Kidney epithelial cell (primary cell): Measurements from ENCODE around the gene OBSCN. TPM values are rescaled to one million over a fixed set of nuclear protein-coding genes. Genes with fewer than 3 reads are reported as not detected.

ENCODE experiments used
- DNase-seq: peaks from one replicate; pipeline ENCODE4 v3.0.0-alpha.2; 2010; ENCODE audit warnings: low read depth
- H3K27me3 ChIP-seq: 2 replicates; pipeline ENCODE4 v1.6.0; 2011; ENCODE audit warnings: low read length; ENCODE audit not compliant: control insufficient read depth, insufficient read depth
- H3K36me3 ChIP-seq: 2 replicates; pipeline ENCODE4 v1.5.1; 2011; ENCODE audit warnings: low read length; ENCODE audit not compliant: control insufficient read depth, insufficient read depth
- H3K4me3 ChIP-seq: 2 replicates; pipeline ENCODE4 v1.5.1; 2011; ENCODE audit warnings: low read depth, mild to moderate bottlenecking, control low read depth, low read length
- CTCF ChIP-seq: IDR thresholded peaks from 2 replicates; pipeline ENCODE4 v1.5.1; 2011; ENCODE audit warnings: mild to moderate bottlenecking, moderate library complexity, low read length, control low read depth, inconsistent platforms; ENCODE audit not compliant: insufficient read depth, poor library complexity, severe bottlenecking
- total RNA-seq: library from RNA; depleted of rRNA; stranded (reverse); fragments of >200 nt; gene quantifications from 2 replicates; pipeline ENCODE4 v1.2.3, GENCODE V29; 2015

Gene OBSCN
- total RNA-seq, 1 donor from 2014 or later, result 13.5 TPM

DNA sequence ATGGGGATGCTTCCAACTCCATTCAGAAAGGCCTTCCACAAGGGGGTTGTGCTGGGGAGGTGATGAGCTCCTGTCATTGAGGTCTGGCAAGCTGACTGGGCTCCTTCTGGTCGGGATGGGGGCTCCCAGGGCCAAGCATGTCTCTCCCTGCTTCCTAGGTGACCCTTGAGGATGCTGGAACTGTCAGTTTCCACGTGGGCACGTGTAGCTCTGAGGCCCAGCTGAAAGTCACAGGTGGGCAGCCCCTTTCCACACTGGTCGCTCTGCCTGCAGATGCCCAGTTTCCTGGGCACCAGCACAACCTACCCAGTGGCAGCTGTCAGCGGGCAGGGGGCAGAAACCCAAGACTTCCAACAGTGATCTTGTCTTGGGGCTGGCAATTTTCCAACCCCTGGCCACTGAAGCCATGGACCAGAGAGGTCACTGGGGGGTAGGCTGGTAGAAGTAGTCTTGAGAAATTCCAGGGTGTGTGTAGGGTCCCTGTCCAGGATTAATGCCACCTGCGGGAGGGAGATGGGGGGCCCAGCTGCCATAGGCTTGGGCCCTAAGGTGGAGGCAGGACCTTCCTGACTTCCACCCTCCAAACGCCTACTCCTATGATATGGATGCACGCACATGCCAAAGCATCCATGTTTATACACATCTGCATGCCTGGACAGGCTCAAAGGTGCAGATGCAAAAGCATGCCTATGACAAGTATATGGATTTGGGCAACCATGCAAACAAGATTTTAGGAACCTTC lies 101.7 kb downstream of the OBSCN start:
- Histone ChIP-seq H3K27me3 (peaks cover 28% of the 10 kb centered on the region), H3K4me3 (no peak overlapping the region), H3K36me3 (no peaks in the 10 kb centered on the region)
- TF ChIP-seq CTCF, result no peak
- no peak for DNase-seq

DNA sequence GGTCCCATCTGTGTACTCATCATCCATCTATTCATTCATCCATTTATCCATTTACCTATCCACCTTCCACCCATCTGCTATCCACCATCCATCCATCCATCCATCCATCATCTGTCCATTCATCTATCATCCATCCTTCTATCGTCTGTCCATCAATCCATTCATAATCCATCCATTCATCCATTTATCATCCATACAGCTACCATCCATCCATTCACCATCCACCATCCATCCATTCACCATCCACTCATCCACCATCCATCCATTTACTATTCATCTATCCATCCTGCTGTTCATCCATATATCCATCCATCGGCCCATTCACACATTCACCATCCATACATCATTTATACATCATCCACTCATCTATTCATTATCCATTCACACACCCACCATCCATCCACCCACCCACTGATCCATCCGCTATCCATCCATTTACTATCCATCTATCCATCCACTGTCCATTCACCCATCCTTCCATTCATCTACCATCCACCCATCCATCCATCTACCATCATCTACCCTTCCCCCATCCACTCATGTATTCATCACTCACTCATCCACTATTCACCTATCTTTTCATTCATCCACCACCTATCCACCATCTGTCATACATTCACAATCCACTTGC lies 102.4 kb downstream of the OBSCN start:
- no peak for DNase-seq
- TF ChIP-seq CTCF, result no peak
- Histone ChIP-seq H3K27me3 (peaks cover 28% of the 10 kb centered on the region), H3K4me3 (no peak overlapping the region), H3K36me3 (no peaks in the 10 kb centered on the region)

- no peak for TF ChIP-seq CTCF
- Histone ChIP-seq H3K27me3 (peaks cover 32% of the 10 kb centered on the region), H3K4me3 (no peak overlapping the region), H3K36me3 (no peaks in the 10 kb centered on the region)
- DNase-seq, result no peak
Observed at GRCh38 chr1:228311091-228311490, 103.2 kb downstream of the OBSCN start.

GRCh38 chr1:228312136-228312764 lies 104.4 kb downstream of the OBSCN start:
- DNase-seq, result no peak
- H3K4me3 ChIP-seq, result no peak overlapping the region
- no peak for TF ChIP-seq CTCF
- H3K27me3 ChIP-seq, result peaks cover 21% of the 10 kb centered on the region
- H3K36me3 ChIP-seq, result no peaks in the 10 kb centered on the region

DNA sequence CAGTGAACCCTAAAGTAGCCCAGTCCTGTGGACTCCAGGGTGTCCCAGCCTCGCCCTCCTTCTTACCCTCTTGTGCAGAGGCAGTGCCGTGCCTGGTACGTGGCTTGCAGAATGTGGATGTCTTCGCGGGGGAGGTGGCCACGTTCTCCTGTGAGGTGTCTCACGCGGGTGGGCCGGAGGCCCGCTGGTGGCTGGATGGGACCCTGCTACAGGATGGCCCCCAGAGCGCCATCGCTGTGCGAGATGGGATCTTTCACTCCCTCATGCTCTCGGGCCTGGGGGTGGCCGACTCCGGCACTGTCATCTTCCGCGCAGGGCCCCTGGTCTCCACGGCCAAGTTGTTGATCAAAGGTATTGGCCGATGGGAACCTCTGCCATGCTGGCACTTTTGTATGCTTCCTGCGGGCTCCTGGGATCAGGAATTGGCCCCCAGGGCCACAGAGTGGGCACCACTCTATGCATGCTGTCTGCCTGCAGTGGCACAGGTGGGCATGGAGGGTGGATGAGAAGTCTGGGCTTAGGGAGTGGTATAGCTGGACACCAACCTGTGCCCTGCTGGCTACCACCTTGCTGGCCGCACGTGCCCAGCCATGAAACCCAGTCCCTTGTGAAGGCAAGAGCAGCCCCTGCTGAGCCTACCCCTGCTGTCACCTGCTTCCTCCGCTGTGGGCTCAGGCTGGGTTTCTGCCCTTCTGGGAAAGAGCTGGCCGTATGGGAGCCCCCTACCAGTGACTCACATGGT lies 105.9 kb downstream of the OBSCN start:
- DNase-seq, result no peak
- Histone ChIP-seq H3K36me3 (no peaks in the 10 kb centered on the region), H3K4me3 (no peak overlapping the region), H3K27me3 (peaks cover 8% of the 10 kb centered on the region)
- TF ChIP-seq CTCF, result no peak
